ENCODE results near the gene LNPEP.

The LNPEP gene

DNA sequence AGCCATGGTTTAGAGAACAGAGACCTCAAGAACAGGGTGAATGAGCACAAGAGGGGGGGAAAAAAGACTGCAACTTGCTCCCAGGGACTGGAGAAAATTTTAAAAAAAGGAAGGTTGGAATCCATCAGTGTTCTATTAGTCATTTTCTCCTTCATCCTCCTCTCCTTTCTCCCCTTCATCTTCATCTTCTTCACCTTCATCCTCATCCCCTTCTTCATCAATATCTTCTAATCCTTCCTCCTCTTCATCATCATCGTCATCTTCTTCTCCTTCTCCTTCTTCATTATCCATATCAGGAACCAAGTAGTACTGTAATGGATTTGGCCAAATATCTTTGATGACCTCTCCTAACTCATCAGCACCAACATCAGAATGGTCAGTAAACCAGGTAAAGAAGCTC is 120.4 kb downstream of the LNPEP start:
- Histone ChIP-seq H3K4me1 (ENCODE audit: insufficient read depth, low read length) (no peaks in the 10 kb centered on the region), H3K9me3 (ENCODE audit: control insufficient read depth, insufficient read depth, low read length) (peaks cover 8% of the 10 kb centered on the region; the same call in 1 of the 2 replicates), H3K9ac (ENCODE audit: low read depth, low read length) (no peak overlapping the region), H3K36me3 (ENCODE audit: insufficient read depth, low read length) (no peaks in the 10 kb centered on the region)

DNA sequence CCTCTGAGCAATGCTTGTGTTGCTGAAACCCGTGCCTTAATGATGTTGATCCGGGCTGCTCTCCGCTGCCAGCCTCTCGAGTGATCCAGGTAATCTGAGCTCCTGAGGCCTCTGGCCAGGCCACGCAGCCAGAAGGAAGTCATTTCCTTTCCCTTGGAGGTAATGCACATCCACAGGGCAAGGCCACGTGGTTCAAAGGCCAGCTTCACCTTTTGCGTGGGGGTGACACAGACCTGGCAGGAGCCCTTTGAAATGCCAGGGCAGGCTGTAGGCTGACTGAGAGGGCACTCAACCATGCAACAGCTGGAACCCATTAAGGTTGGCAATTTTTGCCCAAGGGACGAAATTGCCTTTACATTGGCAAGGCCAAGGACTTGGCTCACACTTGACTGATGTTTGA is 126.2 kb downstream of the LNPEP start:
- Histone ChIP-seq H3K9me3 (ENCODE audit: control insufficient read depth, insufficient read depth, low read length) (peaks cover 8% of the 10 kb centered on the region; the same call in 1 of the 2 replicates), H3K9ac (ENCODE audit: low read depth, low read length) (no peak overlapping the region), H3K36me3 (ENCODE audit: insufficient read depth, low read length) (no peaks in the 10 kb centered on the region)

DNA sequence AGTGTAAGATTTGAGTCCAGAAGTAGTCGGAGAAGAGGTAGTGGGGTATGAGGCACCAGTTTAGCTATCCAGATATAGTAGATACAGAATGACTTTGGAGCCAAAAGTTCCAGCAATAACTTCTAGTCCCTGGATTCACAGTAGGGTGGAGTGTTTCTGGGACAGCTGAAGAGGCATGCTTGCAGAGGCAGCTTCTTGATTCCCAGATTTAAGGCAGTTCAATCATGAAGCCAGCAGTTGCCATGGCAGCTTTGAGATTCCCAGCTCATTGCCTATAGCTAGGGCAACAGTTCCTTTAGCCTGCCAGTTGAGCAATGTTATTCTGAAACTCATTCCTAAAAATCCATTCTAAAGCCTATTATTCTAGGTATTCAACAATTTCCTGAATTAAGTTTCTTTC is 127.4 kb downstream of the LNPEP start:
- Histone ChIP-seq H3K9ac (ENCODE audit: low read depth, low read length) (no peak overlapping the region), H3K9me3 (ENCODE audit: control insufficient read depth, insufficient read depth, low read length) (peaks cover 8% of the 10 kb centered on the region; the same call in 1 of the 2 replicates), H3K36me3 (ENCODE audit: insufficient read depth, low read length) (no peaks in the 10 kb centered on the region), H3K4me1 (ENCODE audit: insufficient read depth, low read length) (peaks cover 14% of the 10 kb centered on the region)

More for the DNA sequence above, 126.2 kb downstream of the LNPEP start:
- H3K4me1 ChIP-seq (ENCODE audit: insufficient read depth, low read length), result peaks cover 14% of the 10 kb centered on the region

DNA sequence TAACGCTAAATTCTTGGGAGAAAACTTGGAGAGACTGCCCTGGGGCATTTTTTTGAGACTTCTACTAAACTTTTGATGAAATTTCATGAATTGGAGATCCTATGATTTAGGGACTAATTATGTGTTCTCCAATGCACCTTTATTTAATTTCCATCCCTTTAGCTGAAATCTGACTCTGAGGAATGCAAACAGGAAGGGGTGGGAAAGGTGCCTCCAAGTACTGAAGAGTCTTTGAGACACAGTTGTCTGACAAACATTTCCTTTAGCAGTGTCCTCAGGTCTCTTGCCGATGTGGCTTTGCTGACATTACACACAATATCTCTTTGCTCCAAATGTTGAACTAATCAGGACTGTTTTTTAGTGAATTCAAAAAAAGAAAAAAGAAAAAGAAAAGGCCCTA is 129.6 kb downstream of the LNPEP start:
- Histone ChIP-seq H3K9me3 (ENCODE audit: control insufficient read depth, insufficient read depth, low read length) (no peaks in the 10 kb centered on the region; the same call in 1 of the 2 replicates), H3K36me3 (ENCODE audit: insufficient read depth, low read length) (no peaks in the 10 kb centered on the region), H3K9ac (ENCODE audit: low read depth, low read length) (no peak overlapping the region), H3K4me1 (ENCODE audit: insufficient read depth, low read length) (peaks cover 14% of the 10 kb centered on the region)

DNA sequence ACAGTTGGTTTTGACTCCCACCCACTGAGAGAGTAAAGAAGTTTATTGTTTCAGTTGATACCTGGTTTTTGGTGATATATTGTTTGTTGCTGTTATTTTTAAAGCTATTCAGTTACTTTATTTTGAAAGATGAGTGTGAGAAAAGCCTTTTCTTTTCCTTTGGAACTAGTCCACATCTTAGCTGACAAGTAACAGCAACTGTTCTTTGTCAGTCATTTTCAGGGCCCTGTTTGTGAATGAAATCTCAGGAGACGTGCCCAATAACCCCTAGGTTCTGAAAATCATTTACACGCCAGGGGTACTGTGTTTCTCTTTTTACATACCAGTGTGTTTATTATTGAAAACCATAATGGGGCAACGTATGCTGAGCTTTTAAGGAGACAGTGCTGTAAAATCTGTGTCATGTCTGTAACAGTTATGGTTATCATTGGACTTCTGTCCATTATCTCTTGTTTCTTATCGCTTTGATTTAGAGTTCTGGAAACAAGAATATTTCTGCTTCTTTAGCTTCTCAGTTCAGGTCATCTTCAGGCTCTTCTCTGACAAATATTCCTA is 131.5 kb downstream of the LNPEP start:
- peaks cover 14% of the 10 kb centered on the region for H3K4me1 ChIP-seq (ENCODE audit: insufficient read depth, low read length)

DNA sequence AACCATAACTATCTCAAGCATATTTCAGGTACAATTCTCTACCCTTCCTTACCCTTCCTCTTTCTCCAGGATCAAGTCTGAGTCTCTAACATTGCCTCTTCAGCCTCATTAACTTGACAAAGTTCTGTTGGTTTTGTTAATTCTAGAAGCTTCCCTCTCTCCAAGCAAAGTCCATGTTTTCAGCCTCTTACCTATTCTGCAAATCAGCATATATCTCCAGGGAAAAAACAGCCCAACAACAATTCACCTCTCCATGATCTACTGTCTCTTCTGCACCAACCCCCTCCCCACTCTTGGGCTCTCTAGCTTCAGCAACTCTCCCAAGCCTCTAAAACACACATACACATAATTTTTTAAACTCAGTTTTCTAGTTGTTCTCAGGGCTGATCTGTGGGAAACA is 134.4 kb downstream of the LNPEP start:
- no peaks in the 10 kb centered on the region for H3K9me3 ChIP-seq (ENCODE audit: control insufficient read depth, insufficient read depth, low read length)
- H3K9ac ChIP-seq (ENCODE audit: low read depth, low read length), result no peak overlapping the region
- peaks cover 12% of the 10 kb centered on the region for H3K4me1 ChIP-seq (ENCODE audit: insufficient read depth, low read length)
- no peaks in the 10 kb centered on the region for H3K36me3 ChIP-seq (ENCODE audit: insufficient read depth, low read length)

More for the DNA sequence above, 131.5 kb downstream of the LNPEP start:
- H3K9ac ChIP-seq (ENCODE audit: low read depth, low read length), result no peak overlapping the region
- no peaks in the 10 kb centered on the region for H3K36me3 ChIP-seq (ENCODE audit: insufficient read depth, low read length)
- no peaks in the 10 kb centered on the region for H3K9me3 ChIP-seq (ENCODE audit: control insufficient read depth, insufficient read depth, low read length)

DNA sequence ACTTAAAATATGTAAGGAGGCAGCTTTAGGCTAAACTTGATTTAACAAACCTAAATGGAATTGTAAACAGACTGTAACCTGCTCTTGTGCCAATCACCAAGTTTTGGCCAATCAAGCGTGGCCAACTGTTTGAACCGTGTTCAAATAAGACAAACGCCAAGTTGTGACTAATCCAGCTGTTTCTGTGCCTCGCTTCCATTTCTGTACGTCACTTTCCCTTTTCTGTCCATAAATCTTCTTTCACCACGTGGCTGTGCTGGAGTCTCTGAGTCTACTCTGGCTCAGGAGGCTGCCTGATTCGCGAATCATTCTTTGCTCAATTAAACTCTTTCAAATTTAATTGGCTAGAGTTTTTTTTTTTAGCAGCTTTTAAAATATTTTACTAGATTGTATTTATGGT is 135.2 kb downstream of the LNPEP start:
- H3K4me1 ChIP-seq (ENCODE audit: insufficient read depth, low read length), result peaks cover 3% of the 10 kb centered on the region; the same call in 1 of the 2 replicates
- no peaks in the 10 kb centered on the region for H3K9me3 ChIP-seq (ENCODE audit: control insufficient read depth, insufficient read depth, low read length)
- no peaks in the 10 kb centered on the region for H3K36me3 ChIP-seq (ENCODE audit: insufficient read depth, low read length)
- H3K9ac ChIP-seq (ENCODE audit: low read depth, low read length), result no peak overlapping the region

DNA sequence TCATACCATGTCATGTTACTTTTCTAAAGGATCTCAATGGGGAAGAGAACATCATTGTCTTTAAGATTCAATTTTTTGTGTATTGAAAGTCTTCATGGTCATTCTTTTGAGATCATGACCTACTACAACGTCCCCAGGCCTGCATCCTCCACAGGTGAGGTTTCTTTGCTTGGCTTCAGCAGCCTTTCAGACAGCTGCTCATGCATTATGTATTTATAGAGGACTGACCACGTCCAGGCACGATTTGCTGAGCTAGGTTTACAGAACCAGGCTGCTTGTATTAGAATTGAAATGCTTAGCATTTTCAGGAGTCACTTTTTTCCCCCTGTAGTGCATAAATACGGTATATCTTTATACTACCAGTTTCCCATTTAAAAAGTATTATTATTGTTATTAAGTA is 136.1 kb downstream of the LNPEP start:
- H3K4me1 ChIP-seq (ENCODE audit: insufficient read depth, low read length), result no peaks in the 10 kb centered on the region; the same call in 1 of the 2 replicates
- no peaks in the 10 kb centered on the region for H3K9me3 ChIP-seq (ENCODE audit: control insufficient read depth, insufficient read depth, low read length)
- no peak overlapping the region for H3K9ac ChIP-seq (ENCODE audit: low read depth, low read length)
- no peaks in the 10 kb centered on the region for H3K36me3 ChIP-seq (ENCODE audit: insufficient read depth, low read length)

DNA sequence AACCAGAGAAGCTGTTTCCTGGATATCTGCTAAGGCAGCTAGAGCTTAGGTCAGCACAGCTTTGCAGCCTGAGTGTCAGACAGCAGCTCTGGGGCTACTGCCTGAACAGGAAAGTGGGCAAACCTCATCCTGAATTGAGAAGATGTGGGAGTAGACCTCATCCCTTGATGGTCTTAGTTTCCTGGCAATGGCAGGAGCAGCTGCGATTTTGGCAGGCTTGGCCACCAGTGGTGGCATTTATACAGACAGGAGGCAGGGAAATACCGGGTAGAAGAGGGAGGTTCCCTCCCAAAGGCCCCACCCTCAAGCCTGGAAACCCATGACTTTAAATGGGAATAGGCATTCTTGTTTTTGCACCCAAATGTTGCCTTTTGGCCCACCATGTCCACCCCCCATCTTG is 136.8 kb downstream of the LNPEP start:
- H3K4me1 ChIP-seq (ENCODE audit: insufficient read depth, low read length), result no peaks in the 10 kb centered on the region
- no peak overlapping the region for H3K9ac ChIP-seq (ENCODE audit: low read depth, low read length)
- H3K36me3 ChIP-seq (ENCODE audit: insufficient read depth, low read length), result no peaks in the 10 kb centered on the region
- no peaks in the 10 kb centered on the region for H3K9me3 ChIP-seq (ENCODE audit: control insufficient read depth, insufficient read depth, low read length)

DNA sequence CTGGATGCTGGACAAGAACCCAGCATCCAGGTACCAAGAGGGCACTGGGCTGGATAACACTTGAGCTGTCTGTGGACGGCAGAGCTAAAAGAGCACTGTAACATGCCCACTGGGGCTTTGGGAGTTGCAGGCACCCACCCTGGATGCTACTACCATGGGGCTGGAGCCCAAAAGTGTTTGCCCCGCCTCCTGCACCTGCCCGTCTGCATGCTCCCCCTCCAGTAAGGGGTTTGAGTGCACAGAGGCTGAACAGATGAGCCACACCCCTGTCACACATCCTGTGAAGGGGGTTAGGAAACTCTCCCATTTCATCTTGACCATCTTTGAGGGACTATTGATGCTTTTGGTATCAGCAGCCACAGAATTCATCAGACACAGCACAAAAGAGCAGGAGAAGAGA is 137.5 kb downstream of the LNPEP start:
- H3K4me1 ChIP-seq (ENCODE audit: insufficient read depth, low read length), result no peaks in the 10 kb centered on the region
- no peaks in the 10 kb centered on the region for H3K9me3 ChIP-seq (ENCODE audit: control insufficient read depth, insufficient read depth, low read length)
- H3K9ac ChIP-seq (ENCODE audit: low read depth, low read length), result no peak overlapping the region
- H3K36me3 ChIP-seq (ENCODE audit: insufficient read depth, low read length), result no peaks in the 10 kb centered on the region

DNA sequence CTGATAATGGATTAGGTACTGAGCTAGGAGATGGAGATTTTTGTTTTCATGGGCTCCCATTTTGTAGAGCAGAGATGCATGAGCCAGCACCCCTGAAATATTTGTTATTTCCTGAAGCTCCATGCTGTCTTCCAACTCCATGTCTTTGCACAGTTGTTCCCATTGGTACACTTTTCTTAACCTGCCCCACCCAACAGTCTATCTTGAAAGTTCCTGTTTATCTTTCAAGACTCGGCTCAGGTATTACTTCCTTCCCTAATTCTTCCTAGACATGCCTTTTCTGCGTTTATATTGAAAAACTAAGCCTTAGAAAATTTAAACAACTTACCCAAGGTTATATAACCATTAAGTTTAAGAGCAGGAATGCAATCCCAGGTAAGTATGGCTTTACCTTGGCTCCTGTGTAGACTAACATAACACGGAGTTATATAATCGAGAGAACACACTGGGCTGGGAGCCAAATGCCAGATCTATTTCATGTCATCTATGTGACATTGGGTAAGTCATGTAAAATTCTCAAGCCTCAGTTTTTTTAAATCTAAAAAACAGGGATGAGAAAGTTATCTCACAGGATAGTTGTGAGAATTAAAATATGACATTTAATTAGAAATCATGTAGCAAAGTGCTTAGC is 139.1 kb downstream of the LNPEP start:
- Histone ChIP-seq H3K9ac (ENCODE audit: low read depth, low read length) (no peak overlapping the region), H3K9me3 (ENCODE audit: control insufficient read depth, insufficient read depth, low read length) (no peaks in the 10 kb centered on the region), H3K4me1 (ENCODE audit: insufficient read depth, low read length) (no peaks in the 10 kb centered on the region), H3K36me3 (ENCODE audit: insufficient read depth, low read length) (no peaks in the 10 kb centered on the region)

DNA sequence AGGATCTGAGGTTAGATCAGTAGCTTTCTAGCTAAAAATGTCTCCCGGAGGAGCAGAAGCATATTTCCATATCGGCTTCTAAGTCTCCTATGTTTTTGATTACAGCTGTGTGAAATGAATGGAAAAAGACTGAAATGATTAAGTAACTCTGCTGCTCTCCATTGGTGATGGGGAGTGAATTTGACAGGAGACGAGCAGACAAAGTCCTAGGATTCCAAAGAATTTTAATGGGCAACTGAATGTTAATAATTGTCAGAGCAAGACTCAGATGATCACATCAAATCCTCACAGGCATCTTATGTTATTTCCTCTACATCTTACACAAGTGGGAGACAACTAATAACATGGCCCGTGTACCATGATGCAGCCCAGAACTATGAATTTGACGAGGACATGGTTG is 139.8 kb downstream of the LNPEP start:
- H3K9me3 ChIP-seq (ENCODE audit: control insufficient read depth, insufficient read depth, low read length), result no peaks in the 10 kb centered on the region
- H3K36me3 ChIP-seq (ENCODE audit: insufficient read depth, low read length), result no peaks in the 10 kb centered on the region
- H3K9ac ChIP-seq (ENCODE audit: low read depth, low read length), result no peak overlapping the region
- H3K4me1 ChIP-seq (ENCODE audit: insufficient read depth, low read length), result no peaks in the 10 kb centered on the region

DNA sequence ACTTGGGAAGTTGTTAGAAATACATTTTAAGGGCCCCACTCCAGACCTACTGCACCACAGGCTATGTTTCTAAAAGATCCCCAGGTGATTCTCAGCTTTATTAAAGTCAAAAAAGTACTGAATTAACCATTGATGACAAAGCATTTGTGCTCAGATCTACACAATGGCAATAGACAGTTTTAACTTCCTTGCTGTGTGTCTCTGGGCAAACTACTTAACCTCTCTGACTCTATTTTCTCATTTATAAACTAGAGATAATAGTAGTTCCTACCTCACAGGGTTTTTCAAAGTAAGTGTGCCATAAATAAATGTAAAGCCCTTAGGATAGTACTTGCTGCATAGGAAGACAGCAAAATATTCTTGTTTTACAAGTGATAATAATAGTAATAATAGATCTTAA is 140.2 kb downstream of the LNPEP start:
- H3K36me3 ChIP-seq (ENCODE audit: insufficient read depth, low read length), result no peaks in the 10 kb centered on the region
- H3K9ac ChIP-seq (ENCODE audit: low read depth, low read length), result no peak overlapping the region
- H3K4me1 ChIP-seq (ENCODE audit: insufficient read depth, low read length), result no peaks in the 10 kb centered on the region
- no peaks in the 10 kb centered on the region for H3K9me3 ChIP-seq (ENCODE audit: control insufficient read depth, insufficient read depth, low read length)

DNA sequence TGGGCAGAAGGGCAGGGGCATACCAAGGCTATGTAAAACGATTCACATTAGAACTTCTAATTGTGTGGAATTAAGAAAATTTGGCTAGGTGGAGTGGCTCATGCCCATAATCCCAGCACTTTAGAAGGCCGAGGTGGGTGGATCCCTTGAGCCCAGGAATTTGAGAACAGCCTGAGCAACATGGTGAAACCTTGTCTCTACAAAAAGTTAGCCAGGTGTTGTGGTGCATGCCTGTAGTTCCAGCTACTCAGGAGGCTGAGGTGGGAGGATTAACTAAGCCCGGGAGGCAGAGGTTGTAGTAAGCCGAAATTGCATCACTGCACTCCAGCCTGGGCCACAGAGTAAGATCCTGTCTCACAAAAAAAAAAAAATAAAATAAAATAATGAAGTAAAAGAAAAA is 141.4 kb downstream of the LNPEP start:
- H3K36me3 ChIP-seq (ENCODE audit: insufficient read depth, low read length), result no peaks in the 10 kb centered on the region
- H3K4me1 ChIP-seq (ENCODE audit: insufficient read depth, low read length), result no peaks in the 10 kb centered on the region
- no peaks in the 10 kb centered on the region for H3K9me3 ChIP-seq (ENCODE audit: control insufficient read depth, insufficient read depth, low read length)
- H3K9ac ChIP-seq (ENCODE audit: low read depth, low read length), result no peak overlapping the region

DNA sequence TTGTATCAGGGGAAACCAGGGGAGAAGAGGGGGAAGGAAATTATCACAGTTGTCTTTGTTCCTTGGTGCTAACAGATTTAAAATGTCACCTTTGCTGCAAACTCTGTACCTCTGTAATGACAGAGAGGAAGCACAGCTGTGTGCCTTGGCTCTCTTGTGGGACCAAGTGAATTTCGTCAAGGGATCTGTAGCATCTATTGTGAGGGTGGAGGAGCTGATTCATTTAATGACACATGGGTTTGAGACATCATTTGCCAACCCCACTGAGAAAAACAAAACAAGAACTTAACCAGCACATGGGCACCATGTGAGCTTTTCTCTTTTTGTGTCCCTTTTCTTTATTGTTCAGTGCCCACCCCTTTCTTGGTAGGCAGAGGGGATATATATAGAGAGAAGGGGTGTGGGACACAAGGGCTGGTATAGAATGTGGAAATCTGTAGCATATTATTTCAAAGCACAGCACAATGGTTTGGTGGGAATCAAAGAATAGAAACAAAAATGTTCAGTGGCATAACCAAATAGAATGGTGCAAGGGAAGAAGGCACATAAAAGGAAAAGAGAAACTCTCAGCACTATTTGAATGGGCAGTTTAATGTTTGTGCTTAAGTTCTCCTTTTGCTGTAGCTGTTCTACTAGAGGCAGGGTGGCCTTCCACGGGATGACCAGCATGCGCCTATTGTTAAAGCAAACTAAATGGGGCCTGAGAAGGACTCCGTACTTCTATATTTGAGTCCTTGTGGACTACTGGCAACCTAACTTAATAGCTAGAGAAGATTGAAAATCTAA is 143.3 kb downstream of the LNPEP start:
- Histone ChIP-seq H3K9ac (ENCODE audit: low read depth, low read length) (no peak overlapping the region), H3K9me3 (ENCODE audit: control insufficient read depth, insufficient read depth, low read length) (no peaks in the 10 kb centered on the region), H3K36me3 (ENCODE audit: insufficient read depth, low read length) (no peaks in the 10 kb centered on the region)

More for the DNA sequence above, 143.3 kb downstream of the LNPEP start:
- no peaks in the 10 kb centered on the region for H3K4me1 ChIP-seq (ENCODE audit: insufficient read depth, low read length)

Measured in ES-I3 (cell line).